DMS153 treated with DMSO at 0.1 percent for 48 hours (cell line): ENCODE results near the gene KATNIP.
"Not testable (repeated sequence)": the region's sequence is repeated elsewhere in the genome, so short reads cannot be mapped to it uniquely, and the experiment has no call there.

Source experiments
- DNase-seq: peaks from one replicate; lab custom pipeline; 2025; ENCODE audit not compliant: unreplicated experiment; lab: John Stamatoyannopoulos, UW

Gene KATNIP

GRCh38 chr16:27534256-27534655, 15.7 kb upstream of the KATNIP start:
- no peak for DNase-seq

- DNase-seq = no peak
These were observed 11.4 kb upstream of the KATNIP start for GRCh38 chr16:27538528-27538927.

DNA sequence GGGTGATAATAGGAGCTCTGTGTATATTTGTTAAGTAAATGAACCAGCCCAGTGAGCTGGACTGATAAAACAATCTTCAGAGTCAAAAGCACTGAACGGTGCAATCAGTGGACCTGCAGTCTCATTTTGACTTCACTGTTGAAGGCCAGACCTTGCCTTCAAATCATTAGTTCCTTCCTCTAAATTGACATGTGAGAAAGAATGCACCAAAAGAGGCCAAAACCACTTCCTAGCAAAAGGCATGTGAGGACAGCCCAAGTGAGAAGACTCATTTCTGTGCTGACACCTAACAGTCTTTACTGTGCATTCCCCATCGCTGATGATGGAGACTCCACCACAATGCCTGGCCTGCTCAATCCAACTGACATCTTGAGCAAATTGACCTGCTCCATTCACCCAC, 10.8 kb upstream of the KATNIP start:
- DNase-seq = no peak

DNA sequence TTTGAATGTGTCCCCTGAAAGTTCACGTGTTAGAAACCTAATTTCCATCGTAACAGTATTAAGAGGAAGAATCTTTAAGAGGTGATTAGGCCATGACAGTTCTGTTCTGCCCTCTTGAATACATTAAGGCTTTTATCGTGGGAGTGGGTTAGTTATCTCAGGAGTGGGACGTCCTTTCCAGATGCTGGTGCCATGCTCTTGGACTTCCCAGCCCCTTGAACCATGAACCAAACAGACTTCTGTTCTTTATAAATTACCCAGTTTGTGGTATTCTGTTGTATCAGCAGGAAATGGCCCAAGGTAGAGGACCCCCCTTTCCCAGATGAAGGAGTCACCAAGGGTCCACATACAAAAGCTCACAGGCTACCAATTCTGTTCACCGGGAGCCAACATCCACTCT, 10.3 kb upstream of the KATNIP start:
- no peak for DNase-seq

DNA sequence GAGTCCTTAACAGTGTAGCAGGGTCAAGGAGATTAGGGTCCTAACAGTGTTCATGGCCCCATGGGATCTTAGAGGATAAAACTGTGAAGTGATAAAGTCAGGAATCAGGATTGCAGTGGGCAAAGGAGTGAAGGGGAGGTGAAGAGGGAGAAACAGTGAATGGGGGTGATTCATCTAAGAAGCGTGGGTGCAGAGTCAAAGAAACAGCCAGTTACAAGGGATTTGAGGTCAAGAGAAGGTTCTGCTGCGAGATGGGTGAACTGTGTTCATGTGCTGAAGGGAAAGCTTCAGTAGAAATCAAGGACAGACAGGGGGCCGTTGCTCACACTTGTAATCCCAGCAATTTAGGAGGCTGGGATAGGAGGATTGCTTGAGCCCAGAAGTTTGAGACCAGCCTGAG, 6.1 kb upstream of the KATNIP start:
- DNase-seq = no peak

DNA sequence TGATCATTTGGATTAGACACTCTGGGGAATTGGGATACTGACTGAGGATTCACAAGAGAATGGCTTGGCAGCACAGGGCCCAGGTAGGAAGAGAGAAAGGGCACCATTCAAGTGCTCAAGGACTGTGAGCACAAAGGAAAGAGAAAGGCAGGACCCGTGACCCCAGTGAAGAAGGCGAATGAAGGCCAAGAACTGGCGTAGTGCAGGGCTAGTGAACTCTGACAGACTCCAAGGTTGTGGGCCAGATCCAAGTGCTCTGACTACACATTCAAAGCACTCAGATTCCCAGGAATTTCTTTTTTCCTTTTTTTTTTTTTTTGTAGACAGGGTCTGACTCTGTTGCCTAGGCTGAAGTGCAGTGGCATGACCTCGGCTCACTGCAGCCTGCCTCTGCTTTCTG, 5.3 kb upstream of the KATNIP start:
- no peak for DNase-seq

DNA sequence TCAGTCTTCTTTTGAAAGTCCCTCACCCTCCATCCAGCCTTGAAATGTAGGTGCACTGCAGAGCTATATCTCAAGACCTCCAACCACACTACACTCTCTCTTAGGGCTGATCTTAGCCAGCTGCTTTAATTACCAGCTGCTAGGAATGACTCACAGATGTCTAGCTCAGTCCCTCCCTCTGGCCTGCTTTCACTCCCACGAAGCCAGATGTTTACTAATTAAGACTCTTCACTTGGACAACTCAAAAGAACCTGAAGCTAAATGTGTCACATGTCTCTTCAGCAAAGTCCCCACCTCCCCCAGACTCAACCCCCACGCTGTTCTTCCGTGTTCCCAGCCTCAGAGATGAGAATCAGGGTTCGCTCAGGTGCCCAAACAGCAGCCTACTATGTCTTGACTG, 2.8 kb upstream of the KATNIP start:
- no peak for DNase-seq

DNA sequence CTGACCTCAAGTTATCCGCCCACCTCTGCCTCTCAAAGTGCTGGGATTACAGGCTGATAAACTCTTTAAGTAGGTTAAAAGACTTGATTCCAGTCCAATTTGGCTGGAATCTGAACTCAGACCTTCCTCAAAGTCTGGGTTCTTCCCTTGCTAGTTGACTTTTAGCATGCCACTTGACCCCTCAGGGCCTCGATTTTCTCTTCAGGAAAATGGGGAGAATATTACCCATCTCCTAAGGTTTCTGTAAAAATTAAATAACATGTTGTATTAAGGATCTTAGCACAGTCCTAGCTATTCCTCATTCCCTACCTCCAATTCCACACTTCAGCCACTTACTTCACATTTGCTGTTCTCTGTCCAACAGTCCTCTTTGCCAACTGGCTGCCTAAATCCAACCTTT, 2.1 kb upstream of the KATNIP start:
- no peak for DNase-seq

DNA sequence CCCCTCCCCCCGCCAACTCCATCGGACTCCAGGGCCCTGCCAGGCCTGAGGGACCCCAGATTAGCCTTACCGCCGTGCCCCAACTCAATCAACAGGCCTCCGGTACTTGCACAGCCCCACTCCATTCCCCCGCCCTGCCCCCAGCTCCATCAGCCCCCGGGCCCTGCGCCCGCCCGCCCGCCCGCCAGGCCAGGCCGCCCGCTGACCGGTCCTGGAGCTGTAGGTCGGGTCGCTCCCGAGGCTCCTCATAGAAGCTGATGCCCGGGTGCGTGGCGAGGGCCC, 539 bp upstream of the KATNIP start:
- no peak for DNase-seq

- no peak for DNase-seq
These were observed 607 bp downstream of the KATNIP start for GRCh38 chr16:27550582-27550920.

DNA sequence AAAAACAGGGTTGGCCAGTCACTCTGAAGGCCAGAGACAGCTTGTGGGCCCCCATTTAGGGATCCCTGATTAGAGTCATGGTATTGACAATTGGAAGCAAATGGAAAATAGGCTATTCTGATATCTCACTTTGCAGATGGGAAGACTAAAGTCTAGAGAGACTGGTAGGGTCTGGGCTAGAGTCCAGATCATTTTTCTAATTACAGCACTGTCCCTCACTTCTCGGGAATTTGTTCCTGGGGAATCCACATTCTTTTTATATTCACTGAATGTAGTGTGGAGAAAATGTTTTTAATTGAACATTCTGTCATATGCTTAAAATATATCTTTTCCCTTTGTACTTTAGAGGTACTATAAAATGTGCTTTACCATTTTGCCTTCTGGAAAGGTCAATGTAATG, 1.1 kb downstream of the KATNIP start:
- DNase-seq = no peak

DNA sequence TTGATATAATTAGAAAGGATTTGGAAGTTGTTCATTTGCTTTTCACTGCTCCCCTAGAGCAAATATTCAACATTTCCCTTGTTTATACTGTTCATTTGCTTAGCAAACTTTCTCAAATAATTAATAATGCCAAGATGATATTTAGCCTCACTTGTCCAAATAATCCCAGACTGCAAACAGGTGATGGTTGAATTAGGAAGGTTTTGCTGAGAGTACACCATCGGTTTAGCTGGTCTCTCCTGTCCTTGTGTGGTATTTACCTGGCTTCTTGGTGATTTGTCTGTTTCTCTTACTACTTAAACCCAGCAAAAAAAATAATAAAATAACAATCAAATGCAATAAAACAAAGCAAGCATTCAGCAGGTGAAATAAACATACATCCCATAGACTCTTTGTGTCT, 6.5 kb downstream of the KATNIP start:
- DNase-seq = no peak

DNA sequence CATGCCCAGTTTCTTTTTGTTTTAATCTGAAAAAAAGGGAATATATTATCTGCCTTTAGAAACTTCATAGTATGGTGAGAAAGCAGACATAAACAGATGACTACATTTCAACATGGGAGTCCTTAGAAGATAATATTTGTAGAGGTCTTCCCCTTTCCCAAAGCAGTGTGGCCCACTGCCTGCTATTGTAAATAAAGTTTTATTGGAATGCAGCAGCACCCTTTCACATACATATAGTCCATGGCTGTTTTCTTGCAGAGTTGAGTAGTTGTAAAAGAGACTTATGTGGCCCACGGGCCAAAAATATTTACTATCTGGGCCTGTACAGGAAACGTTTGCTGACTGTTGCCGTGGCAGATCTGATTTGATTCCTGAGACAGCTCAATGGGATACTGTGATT, 8.5 kb downstream of the KATNIP start:
- no peak for DNase-seq

- no peak for DNase-seq
These were observed 9.0 kb downstream of the KATNIP start for GRCh38 chr16:27558932-27559331.

GRCh38 chr16:27561216-27561615, 11.3 kb downstream of the KATNIP start:
- no peak for DNase-seq

DNA sequence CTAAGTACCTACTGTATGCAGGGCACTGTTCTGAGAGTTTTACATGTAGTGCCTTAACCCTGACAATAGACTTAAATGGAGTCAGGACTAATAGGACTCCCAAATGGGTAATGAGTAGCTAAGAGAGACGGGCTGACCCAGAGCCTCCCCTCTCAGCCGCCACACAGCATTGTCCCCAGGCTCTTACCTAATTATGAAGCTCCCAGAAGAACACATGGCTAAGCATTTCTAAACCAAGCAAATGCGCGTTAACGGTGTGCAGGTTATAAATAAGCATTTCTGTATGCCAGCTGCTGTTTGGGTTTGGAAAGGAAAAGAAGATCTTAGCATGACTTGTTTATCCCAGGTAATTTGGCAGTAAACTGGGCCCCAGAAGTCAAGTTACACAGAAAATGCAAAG, 14.3 kb downstream of the KATNIP start:
- DNase-seq = no peak

DNA sequence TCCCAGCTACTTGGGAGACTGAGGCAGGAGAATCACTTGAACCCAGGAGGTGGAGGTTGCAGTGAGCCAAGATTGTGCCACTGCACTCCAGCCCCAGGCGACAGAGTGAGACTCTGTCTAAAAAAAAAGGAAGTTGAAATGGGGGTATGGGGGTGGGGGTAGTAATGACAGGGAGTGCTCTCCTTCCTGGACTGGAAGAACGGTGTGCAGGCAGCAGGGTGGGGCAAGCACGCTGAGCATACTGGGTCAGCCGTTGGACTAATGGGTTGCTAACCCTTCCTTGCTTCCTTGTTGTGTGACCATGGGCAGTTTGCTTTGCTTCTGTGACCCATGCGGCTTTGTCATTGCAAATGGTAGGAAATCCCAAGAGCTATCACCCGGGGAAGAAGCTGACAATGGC, 16.5 kb downstream of the KATNIP start:
- no peak for DNase-seq

DNA sequence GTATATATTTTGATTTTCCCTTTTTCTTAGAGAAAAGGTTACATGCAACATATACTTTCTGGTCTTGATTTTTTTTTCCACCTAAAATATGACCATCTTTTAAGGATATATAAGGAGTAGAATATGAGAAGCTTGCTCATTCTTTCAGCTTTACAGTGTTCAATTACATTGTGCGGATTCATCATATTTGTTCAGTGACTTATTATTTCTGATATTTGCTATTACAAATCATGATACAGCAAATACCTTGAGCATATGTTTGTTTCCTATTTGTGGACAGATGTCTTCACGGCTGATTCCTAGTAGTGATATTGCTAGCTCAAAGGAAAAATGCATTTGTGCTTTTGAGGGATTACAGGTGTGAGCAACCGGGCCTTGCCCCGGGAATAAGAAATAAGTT, 18.1 kb downstream of the KATNIP start:
- no peak for DNase-seq

DNA sequence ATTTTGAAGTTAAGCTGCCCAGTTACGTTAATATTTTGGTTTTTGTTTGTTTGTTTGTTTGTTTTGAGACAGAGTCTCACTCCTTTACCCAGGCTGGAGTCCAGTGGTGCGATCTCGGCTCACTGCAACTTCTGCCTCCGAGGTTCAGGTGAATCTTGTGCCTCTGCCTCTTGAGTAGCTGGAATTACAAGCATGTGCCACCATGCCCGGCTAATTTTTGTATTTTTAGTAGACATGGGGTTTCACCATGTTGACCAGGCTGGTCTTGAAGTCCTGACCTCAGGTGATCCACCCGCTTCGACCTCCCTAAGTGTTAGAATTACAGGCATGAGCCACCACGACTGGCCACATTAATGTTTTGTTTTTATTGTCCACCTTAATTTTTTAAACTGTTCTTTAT, 21.0 kb downstream of the KATNIP start:
- DNase-seq = not testable (repeated sequence)

DNA sequence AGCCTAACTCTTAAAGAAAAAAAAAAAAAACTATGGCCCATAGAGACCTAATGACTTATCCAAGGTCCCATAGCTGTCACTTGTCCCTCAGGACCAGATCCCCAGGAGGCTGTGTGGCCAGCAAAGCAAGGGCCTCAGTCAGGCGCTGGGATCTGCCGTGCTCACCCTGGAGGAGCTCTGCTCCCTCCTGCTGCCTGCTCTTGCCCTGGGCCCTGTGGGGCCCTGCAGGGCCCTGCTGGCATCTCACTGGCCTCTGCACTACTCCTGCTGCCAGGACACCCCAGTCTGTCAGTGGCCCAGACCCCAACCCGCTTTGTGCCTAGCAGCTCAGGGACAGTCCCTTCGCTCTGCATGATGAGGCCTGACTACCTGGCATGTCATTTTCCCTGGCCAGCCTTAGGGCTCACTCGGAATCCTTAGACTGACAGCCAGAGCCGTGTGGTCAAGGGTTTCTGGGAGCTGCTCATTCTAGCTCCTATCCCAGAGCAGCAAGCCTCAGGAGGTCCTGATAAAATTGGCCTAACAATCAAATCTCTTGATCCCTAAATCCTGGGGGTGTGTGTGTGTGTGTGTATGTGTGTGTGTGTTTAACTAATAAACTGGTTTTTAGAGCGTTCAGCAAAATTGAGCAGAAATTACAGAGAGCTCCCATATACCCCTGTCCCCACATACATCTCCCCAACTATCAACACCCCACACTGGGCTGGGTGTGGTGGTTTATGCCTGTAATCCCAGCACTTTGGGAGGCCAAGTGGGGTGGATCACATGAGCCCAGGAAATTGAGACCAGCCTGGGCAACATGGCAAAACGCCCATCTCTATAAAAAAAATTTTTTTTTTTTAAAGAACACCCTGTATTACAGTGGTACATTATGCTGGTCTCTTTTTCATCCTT, 21.7 kb downstream of the KATNIP start:
- no peak for DNase-seq

DNA sequence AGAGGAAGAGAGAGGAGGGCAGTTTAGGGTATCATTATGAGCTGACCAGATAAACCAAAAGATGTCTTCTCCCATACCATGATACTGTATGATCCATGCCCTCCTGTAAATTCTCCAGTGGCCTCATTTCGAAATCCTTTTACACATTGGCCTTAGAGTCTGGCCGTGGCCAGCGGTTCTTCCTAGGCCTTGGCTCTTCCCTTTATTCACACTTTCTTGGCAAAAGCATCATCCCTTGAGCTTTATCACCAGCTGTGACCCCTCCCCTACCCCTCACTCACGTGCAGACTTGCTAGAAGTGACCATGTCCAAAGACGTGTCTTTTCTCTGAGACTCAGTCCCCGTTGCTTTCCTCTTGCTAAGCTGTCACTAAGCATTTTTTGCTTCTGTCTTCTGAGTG, 22.8 kb downstream of the KATNIP start:
- DNase-seq = no peak

- no peak for DNase-seq
These were observed 26.8 kb downstream of the KATNIP start for GRCh38 chr16:27576729-27577128.
